Coronary artery (tissue), 2 donors: ENCODE measurements around the gene CITED1.

Source experiments
- DNase-seq: peaks from one replicate; pipeline ENCODE4 v3.0.0-alpha.2; 2017; ENCODE audit warnings: low spot score
- H3K27ac ChIP-seq, 2 donors: fragments of 200-600 bp; sonication (generic); one replicate each; pipeline ENCODE4 v1.5.1; 2016 to 2019
- H3K4me3 ChIP-seq: fragments of 200-600 bp; sonication (generic); 2 replicates; pipeline ENCODE4 v1.5.1; 2016; ENCODE audit warnings: mild to moderate bottlenecking, moderate library complexity
- TF ChIP-seq, protein P1 (sequence below): fragments of 200-600 bp; sonication (generic); IDR thresholded peaks from one replicate; pipeline ENCODE4 v1.5.1; 2019; ENCODE audit warnings: antibody characterized with exemption

CITED1 gene

GRCh38 chrX:72308209-72308565 lies 2.5 kb upstream of the CITED1 start:
- H3K4me3 ChIP-seq, result peak overlapping the region; percentile 73
- DNase-seq, result no peak
- TF ChIP-seq, protein P1, sequence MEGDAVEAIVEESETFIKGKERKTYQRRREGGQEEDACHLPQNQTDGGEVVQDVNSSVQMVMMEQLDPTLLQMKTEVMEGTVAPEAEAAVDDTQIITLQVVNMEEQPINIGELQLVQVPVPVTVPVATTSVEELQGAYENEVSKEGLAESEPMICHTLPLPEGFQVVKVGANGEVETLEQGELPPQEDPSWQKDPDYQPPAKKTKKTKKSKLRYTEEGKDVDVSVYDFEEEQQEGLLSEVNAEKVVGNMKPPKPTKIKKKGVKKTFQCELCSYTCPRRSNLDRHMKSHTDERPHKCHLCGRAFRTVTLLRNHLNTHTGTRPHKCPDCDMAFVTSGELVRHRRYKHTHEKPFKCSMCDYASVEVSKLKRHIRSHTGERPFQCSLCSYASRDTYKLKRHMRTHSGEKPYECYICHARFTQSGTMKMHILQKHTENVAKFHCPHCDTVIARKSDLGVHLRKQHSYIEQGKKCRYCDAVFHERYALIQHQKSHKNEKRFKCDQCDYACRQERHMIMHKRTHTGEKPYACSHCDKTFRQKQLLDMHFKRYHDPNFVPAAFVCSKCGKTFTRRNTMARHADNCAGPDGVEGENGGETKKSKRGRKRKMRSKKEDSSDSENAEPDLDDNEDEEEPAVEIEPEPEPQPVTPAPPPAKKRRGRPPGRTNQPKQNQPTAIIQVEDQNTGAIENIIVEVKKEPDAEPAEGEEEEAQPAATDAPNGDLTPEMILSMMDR, result no peak
- H3K27ac ChIP-seq, result no peak overlapping the region

GRCh38 chrX:72307646-72308051 lies 1.9 kb upstream of the CITED1 start:
- TF ChIP-seq, protein P1, result no peak
- no peak overlapping the region for H3K27ac ChIP-seq
- H3K4me3 ChIP-seq, result peak overlapping the region; percentile 73
- no peak for DNase-seq

DNA sequence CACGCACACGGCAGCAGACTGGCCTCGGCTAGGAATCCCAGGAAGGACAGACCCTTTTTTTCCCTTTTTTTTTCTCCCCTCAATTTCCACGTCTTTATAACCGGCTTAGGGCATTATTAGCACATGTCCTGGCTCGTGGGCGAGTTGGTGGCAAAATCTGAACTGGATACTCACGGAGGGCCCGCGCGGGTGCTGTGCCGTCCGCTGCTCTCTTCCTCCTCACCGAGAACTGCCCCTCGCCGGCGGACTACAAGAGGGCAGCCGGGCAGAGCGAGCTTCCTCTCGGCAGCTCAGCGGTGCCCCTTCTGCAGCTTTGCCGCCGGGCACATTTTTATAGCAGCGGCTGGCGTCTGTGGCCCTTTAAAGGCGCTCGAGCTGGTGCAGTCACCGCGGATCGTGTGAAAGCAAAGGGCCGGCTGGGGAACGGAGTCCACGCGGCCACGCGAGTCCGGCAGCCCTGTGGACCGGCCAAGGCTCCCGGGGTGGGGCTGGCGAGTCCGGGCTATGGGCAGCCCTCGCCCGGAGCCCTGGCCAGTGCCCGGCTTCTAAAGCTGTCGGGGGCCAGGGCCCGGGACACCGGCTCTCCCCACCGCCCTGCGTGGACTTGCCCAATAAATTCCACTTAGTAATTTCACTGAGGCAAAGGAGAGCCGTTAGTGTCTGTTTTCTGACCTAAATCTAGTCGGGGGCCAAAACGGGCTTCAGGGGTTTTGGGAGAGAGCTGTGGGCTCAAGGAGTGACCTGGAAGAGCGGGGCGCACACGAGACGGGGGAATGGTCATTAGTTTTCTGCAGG lies 1.3 kb upstream of the CITED1 start:
- TF ChIP-seq, protein P1, result no peak
- Histone ChIP-seq H3K27ac (peak overlapping the region in 1 of 2 donors; percentile 26), H3K4me3 (peak overlapping the region; percentile 73)
- no peak for DNase-seq

DNA sequence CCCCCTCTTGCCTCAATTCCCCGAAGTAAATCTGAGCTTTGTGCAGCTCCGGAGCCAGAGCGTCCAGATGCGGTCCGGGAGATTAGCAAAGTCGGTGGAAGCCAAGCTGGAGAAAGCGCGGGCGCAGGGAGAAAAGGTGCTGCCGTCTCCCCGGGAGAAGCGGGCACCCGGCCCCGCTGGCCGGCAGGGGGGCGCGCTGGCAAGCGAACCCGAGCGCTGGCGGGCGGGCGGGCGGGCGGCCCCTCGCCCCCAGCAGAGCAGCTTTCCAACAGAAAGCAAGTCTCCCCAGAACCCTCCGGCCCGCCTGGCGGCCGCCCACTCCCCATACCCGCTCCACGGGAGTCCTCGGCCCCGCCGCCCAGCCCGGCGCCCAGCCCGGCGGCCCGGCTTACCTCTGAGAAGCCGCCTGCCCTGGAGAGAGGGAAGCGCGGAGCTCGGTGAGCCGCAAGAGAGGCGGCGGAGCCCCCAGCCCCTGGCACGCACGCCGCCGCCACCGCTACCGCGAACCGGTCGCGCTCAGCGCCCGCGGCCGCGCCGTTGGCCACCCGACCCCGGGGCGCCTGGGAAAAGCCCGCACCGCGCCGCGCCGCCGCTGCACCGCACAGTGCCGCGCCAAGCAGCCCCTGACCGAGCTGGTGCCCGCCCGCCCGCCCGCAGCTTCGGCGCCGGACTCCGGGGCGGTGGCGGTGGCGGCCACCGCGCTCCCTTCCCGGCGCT lies 529 bp upstream of the CITED1 start:
- Histone ChIP-seq H3K4me3 (peak overlapping the region; percentile 73), H3K27ac (no peak overlapping the region)
- no peak for DNase-seq
- TF ChIP-seq, protein P1, result no peak

GRCh38 chrX:72304877-72305276 lies 837 bp downstream of the CITED1 start:
- Histone ChIP-seq H3K4me3 (peak overlapping the region; percentile 73), H3K27ac (no peak overlapping the region)
- TF ChIP-seq, protein P1, result no peak
- no peak for DNase-seq

- no peak overlapping the region for H3K27ac ChIP-seq
- TF ChIP-seq, protein P1, result no peak
- H3K4me3 ChIP-seq, result no peak overlapping the region
- no peak for DNase-seq
Measured at GRCh38 chrX:72301781-72302180, 3.9 kb downstream of the CITED1 start.
